GM21528 (cell line): ENCODE results near the gene NSMF.

Experiments used
- ATAC-seq: cut with Tn5 transposase; IDR thresholded peaks from one replicate; pipeline ENCODE4 v1.9.1; 2021; ENCODE audit warnings: mild to moderate bottlenecking, moderate library complexity; ENCODE audit not compliant: unreplicated experiment, low FRiP score

The NSMF gene

DNA sequence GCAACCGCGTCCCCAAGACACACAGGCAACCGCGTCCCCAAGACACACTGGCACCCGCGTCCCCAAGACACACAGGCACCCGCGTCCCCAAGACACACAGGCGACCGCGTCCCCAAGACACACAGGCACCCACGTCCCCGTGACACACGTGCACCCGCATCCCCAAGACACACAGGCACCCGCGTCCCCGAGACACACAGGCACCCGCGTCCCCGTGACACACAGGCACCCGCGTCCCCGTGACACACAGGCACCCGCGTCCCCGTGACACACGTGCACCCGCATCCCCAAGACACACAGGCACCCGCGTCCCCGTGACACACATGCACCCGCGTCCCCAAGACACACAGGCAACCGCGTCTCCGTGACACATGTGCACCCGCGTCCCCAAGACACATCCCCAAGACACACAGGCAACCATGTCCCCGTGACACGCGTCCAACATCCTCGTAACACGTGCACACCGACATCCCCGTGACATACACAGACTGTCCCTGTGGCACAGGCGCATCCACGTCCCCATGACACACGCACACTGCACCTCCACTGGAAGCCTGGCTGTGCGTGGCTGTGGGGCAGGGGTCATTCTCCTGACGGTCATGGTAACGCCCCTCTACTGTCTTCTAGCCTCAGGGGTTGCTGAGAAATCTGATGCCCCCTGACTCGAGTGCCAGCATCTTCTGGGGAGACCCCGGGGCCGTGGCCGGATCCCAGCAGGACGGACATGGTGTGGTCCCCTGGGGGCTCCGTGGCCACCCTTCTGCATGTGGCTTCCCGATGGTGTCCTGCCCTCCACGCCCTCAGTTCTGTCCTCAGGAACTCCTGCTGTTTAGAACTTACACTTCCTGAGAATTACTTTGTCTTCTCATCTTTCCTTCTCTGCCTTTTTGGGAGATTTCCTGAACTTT is 60.3 kb downstream of the NSMF start:
- ATAC-seq = no peak

DNA sequence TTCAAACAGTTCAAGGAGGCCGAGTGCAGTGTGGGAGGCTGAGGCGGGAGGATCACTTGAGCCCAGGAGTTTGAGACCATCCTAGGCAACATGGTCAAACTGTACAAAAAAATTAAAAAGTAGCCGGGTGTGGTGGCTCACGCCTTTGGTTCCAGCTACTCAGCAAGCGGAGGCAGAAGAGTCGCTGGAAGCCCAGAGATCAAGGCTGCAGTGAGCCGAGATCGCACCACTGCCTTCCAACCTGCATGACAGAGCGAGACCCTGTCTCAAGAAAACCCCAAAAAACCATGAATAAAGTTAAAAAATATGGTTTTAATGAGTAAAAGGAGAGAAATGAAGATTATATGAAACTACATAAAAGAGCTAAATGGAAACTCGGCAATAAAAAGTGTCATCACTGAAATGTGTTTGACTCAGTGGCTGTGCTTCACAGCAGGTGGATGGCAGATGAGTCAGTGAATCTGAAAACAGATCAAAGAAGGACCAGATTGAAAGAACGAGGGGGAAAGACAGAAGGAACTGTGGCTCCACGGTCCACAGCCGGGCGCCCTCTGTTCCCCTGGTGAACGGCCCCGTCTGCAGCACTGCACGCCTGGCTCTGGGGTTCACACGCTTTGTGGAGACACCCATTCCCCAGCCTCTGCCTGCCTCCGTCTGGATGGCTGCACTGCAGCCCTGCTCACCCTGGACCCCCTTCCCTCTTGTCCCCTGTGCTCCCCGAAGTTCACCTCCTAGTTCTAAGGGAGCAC is 61.3 kb downstream of the NSMF start:
- no peak for ATAC-seq
